Testis (tissue), 3 donors: ENCODE results near the gene RAB28. TPM values are rescaled to one million over a fixed set of nuclear protein-coding genes. Genes with fewer than 3 reads are reported as not detected.
"Not testable (repeated sequence)": the region's sequence is repeated elsewhere in the genome, so short reads cannot be mapped to it uniquely, and the experiment has no call there.

Experiments
- DNase-seq: peaks from one replicate; pipeline ENCODE4 v3.0.0-alpha.2; 2019
- H3K27ac ChIP-seq, 2 donors: fragments of 200-600 bp; sonication (generic); one replicate each; pipeline ENCODE4 v1.5.1; 2019
- H3K27me3 ChIP-seq: fragments of 200-600 bp; sonication (generic); one replicate; pipeline ENCODE4 v1.5.1; 2019
- H3K36me3 ChIP-seq: fragments of 200-600 bp; sonication (generic); one replicate; pipeline ENCODE4 v1.5.1; 2017; ENCODE audit warnings: low read depth; ENCODE audit errors: missing control alignments
- H3K4me1 ChIP-seq: fragments of 200-600 bp; sonication (generic); one replicate; pipeline ENCODE4 v1.5.1; 2019
- H3K4me3 ChIP-seq, 2 donors: fragments of 200-600 bp; sonication (generic); one replicate each; pipeline ENCODE4 v1.5.1; 2017 to 2019
- H3K9me3 ChIP-seq: fragments of 200-600 bp; sonication (generic); one replicate; pipeline ENCODE4 v1.5.1; 2017
- POLR2A ChIP-seq: fragments of 450-650 bp; IDR thresholded peaks from one replicate; pipeline ENCODE4 v1.6.1; 2017; ENCODE audit warnings: antibody characterized with exemption, mild to moderate bottlenecking, moderate library complexity
- WGBS, 2 donors: methylation state at CpG; one replicate each; pipeline ENCODE4 v1.1.5; 2018; 5-methylcytosine and 5-hydroxymethylcytosine counted together
- intact Hi-C: fragments of 100-400 bp; cut with DNase I; formaldehyde crosslinking; loops from one replicate; pipeline ENCODE4 v1.15.1; 2023; ENCODE audit warnings: low total_unique reads
- polyA plus RNA-seq: library from polyadenylated mRNA; stranded (reverse); fragments of 350-450 nt; fragmentation: Illumina TruSeq; extraction: RNeasy Lipid Tissue Mini Kit (QIAGEN cat#74804); gene quantifications from one replicate; pipeline ENCODE4 v1.2.3, GENCODE V29; 2014; ENCODE audit warnings: low read depth, low replicate concordance; ENCODE audit not compliant: insufficient read depth
- total RNA-seq, 2 donors: library from RNA; depleted of rRNA; stranded (reverse); fragments of >200 nt; gene quantifications; one replicate each; pipeline ENCODE4 v1.2.3, GENCODE V29; 2016
- TF ChIP-seq, protein P1 (sequence below), 3 experiments: fragments of 450-650 bp in 2 of 3; fragments of 200-600 bp in 1 of 3; sonication (generic) in 1 of 3; IDR thresholded peaks; one replicate each; pipeline ENCODE4 v1.5.1; 2016 to 2019; ENCODE audit warnings: antibody characterized with exemption in 3 of 3, mild to moderate bottlenecking in 2 of 3, moderate library complexity in 1 of 3

Gene RAB28
- total and polyA plus RNA-seq, 3 donors from 2014 or later, result 30.2 to 65.1 (median 34.3) TPM

DNA sequence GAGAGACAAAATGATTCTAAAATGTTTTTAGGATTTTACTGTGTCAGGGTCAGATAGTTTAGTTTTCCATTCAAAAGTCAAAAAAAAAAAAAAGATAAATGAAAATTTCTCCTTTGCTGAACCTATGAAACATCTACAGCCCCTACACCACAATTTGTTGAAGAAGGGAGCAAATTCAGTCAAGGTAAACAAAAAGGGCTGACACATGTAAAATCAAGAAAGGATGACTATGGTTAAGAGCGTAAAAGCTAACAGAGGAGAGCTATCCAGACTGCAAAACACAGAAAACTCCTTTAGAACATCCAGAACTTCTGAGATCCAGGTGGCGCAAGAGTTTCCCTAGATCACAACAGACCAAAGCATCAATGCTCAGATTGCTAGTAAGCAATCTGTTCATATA lies 72.2 kb downstream of the RAB28 start:
- intact Hi-C loops, result no loop called here
- no peaks in the 10 kb centered on the region for H3K27me3 ChIP-seq
- H3K4me1 ChIP-seq, result no peaks in the 10 kb centered on the region
- no peaks in the 10 kb centered on the region for H3K9me3 ChIP-seq
- DNase-seq, result no peak
- no peaks in the 10 kb centered on the region for H3K36me3 ChIP-seq
- TF ChIP-seq POLR2A, result no peak
- TF ChIP-seq, protein P1, sequence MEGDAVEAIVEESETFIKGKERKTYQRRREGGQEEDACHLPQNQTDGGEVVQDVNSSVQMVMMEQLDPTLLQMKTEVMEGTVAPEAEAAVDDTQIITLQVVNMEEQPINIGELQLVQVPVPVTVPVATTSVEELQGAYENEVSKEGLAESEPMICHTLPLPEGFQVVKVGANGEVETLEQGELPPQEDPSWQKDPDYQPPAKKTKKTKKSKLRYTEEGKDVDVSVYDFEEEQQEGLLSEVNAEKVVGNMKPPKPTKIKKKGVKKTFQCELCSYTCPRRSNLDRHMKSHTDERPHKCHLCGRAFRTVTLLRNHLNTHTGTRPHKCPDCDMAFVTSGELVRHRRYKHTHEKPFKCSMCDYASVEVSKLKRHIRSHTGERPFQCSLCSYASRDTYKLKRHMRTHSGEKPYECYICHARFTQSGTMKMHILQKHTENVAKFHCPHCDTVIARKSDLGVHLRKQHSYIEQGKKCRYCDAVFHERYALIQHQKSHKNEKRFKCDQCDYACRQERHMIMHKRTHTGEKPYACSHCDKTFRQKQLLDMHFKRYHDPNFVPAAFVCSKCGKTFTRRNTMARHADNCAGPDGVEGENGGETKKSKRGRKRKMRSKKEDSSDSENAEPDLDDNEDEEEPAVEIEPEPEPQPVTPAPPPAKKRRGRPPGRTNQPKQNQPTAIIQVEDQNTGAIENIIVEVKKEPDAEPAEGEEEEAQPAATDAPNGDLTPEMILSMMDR (IDR thresholded peaks at IDR 0.05), result no peak
- 42 to 47% methylated on average over 2 of the region's 2 CpGs for WGBS, 2 donors
- H3K4me3 ChIP-seq, result no peak overlapping the region
- H3K27ac ChIP-seq, result no peak overlapping the region

DNA sequence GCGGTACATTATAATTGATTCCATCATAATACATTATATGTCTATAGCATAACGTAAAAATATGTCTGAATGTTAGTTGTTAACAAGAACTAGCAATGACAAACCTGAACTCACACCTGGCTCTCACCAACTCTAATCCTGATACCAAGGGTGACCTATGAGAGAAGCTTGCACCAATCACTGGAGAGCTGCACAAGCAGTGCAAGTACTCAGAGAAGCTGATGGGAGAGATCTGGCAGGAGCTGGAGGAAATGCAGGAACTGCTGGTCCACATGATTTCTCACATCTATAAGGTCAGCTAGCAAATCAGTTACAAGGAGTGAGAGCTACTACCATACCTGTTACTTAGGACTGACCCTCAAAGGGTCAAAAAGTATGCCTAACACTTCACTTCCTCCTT lies 74.8 kb downstream of the RAB28 start:
- TF ChIP-seq POLR2A, result no peak
- TF ChIP-seq, protein P1 (IDR thresholded peaks at IDR 0.05), result no peak
- no peak for DNase-seq
- intact Hi-C loops, result no loop called here
- 98% methylated on average over 2 of the region's 2 CpGs for WGBS, 2 donors
- Histone ChIP-seq H3K27me3 (no peaks in the 10 kb centered on the region), H3K4me1 (no peaks in the 10 kb centered on the region), H3K9me3 (no peaks in the 10 kb centered on the region), H3K27ac (no peak overlapping the region), H3K4me3 (no peak overlapping the region), H3K36me3 (no peaks in the 10 kb centered on the region)

DNA sequence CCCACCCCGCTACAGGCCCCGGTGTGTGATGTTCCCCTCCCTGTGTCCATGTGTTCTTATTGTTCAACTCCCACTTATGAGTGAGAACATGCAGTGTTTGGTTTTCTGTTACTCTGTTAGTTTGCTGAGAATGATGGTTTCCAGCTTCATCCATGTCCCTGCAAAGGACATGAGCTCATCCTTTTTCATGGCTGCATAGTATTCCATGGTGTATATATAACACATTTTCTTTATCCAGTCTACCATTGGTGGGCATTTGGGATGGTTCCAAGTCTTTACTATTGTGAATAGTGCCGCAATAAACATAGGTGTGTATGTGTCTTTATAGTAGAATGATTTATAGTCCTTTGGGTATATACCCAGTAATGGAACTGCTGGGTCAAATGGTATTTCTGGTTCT lies 78.0 kb downstream of the RAB28 start:
- H3K4me1 ChIP-seq, H3K4me3 ChIP-seq, H3K27me3 ChIP-seq, H3K9me3 ChIP-seq, DNase-seq, intact Hi-C loops, H3K36me3 ChIP-seq, H3K27ac ChIP-seq: not testable (repeated sequence)
- WGBS, 2 donors, result 96 to 98% methylated on average over 3 of the region's 3 CpGs

DNA sequence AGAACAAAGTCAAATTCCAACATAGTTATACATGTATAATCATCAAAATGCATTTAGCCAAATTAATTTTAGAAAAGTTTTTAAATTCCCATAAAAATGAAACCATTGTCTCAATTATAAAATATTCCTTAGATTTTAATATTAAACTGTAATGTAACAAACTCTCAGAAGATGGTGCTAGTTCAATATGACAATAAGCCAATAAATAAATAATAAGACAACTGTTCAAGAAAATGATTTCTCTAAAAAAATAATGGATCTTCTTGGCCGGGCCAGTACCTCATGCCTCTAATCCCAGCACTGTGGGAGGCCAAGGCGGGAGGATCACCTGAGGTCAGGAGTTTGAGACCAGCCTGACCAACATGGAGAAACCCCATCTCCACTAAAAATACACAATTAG lies 80.3 kb downstream of the RAB28 start:
- no peaks in the 10 kb centered on the region for H3K4me1 ChIP-seq
- TF ChIP-seq, protein P1 (IDR thresholded peaks at IDR 0.05), result no peak
- no peak for TF ChIP-seq POLR2A
- WGBS, 2 donors, result 92 to 98% methylated on average over 2 of the region's 2 CpGs
- H3K27ac ChIP-seq, result no peak overlapping the region
- no peak overlapping the region for H3K4me3 ChIP-seq
- intact Hi-C loops, result no loop called here
- H3K27me3 ChIP-seq, result no peaks in the 10 kb centered on the region
- H3K36me3 ChIP-seq, result no peaks in the 10 kb centered on the region
- no peaks in the 10 kb centered on the region for H3K9me3 ChIP-seq
- DNase-seq, result no peak

DNA sequence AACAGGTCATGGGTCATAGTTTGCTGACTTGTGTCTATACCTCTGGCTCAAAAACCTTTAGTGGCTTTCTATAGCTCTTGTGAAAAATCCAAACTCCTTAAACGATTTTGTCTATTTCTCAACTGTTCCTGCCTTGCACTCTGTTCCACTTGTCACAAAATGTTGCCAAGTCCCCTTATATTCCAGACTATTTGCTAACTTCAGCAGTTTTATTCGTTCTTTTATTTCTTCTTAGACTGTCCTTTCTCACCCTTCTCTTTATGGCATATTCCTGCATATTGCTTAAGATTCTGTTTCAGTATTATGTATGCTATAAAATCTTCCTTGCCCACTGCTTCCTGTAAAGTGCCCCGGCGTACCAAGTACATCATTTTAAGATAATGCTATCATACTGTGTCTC lies 80.8 kb downstream of the RAB28 start:
- Histone ChIP-seq H3K27me3 (no peaks in the 10 kb centered on the region), H3K4me1 (no peaks in the 10 kb centered on the region), H3K4me3 (no peak overlapping the region), H3K9me3 (no peaks in the 10 kb centered on the region), H3K36me3 (no peaks in the 10 kb centered on the region), H3K27ac (no peak overlapping the region)
- 71 to 80% methylated on average over 4 of the region's 4 CpGs for WGBS, 2 donors
- TF ChIP-seq, protein P1 (IDR thresholded peaks at IDR 0.05), result no peak
- no peak for TF ChIP-seq POLR2A
- intact Hi-C loops, result no loop called here
- no peak for DNase-seq
